ENCODE measurements around the gene TPPP3. TPM values are rescaled to one million over a fixed set of nuclear protein-coding genes. Genes with fewer than 3 reads are reported as not detected.
A peak's percentile ranks its signal among the peaks of the same experiment; 100 is the strongest.

TPPP3 gene
- total RNA-seq, 4 donors from 2014 or later, result 0.54 to 2.3 (median 1.5) TPM

DNA sequence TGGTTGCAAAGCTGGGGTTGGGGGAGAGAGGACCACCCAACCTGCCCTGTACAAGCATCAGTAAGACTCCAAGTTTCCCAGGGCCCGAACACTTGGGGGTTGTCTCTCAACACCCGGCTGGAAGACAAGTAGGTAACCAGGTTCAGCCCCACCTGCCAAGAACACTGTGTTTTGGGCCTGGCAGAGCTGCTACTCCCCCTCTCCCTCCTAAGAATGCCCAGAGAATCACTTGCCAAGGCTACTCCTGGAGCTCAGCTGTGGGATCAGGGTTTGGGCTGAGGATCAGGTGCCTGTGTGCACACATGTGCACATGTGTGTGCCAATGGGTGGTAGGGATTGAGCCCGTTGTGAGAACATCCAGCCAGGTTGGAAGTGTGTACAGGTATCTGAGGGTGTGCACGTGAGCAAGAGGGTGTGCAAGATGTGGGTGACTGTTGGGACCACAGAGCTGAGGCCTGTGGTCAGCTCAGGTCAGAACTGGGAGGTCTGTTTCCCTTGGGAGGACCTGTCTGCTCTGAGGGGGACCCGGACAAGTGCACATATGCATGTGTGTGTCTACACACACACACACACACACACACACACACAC, 39.9 kb upstream of the TPPP3 start:
- no peak for TF ChIP-seq POLR2A (IDR thresholded peaks at IDR 0.05)
- TF ChIP-seq, protein P1, sequence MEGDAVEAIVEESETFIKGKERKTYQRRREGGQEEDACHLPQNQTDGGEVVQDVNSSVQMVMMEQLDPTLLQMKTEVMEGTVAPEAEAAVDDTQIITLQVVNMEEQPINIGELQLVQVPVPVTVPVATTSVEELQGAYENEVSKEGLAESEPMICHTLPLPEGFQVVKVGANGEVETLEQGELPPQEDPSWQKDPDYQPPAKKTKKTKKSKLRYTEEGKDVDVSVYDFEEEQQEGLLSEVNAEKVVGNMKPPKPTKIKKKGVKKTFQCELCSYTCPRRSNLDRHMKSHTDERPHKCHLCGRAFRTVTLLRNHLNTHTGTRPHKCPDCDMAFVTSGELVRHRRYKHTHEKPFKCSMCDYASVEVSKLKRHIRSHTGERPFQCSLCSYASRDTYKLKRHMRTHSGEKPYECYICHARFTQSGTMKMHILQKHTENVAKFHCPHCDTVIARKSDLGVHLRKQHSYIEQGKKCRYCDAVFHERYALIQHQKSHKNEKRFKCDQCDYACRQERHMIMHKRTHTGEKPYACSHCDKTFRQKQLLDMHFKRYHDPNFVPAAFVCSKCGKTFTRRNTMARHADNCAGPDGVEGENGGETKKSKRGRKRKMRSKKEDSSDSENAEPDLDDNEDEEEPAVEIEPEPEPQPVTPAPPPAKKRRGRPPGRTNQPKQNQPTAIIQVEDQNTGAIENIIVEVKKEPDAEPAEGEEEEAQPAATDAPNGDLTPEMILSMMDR (IDR thresholded peaks at IDR 0.05), result no peak
- Histone ChIP-seq H3K27ac (peak overlapping the region; percentile 87 to 91 (median 90)), H3K27me3 (no peaks in the 10 kb centered on the region), H3K9me3 (no peaks in the 10 kb centered on the region), H3K4me1 (peaks cover 56 to 79% of the 10 kb centered on the region in 2 donors), H3K4me3 (replicated peaks in 1 of 3) (no peak overlapping the region), H3K36me3 (peaks cover 9 to 13% of the 10 kb centered on the region in 2 donors)
- DNase-seq, result peak; percentile 76 to 78
- intact Hi-C loops (cut with DNase I), result no loop called here
- 70 to 77% methylated on average over 5 of the region's 5 CpGs for WGBS, 2 donors

DNA sequence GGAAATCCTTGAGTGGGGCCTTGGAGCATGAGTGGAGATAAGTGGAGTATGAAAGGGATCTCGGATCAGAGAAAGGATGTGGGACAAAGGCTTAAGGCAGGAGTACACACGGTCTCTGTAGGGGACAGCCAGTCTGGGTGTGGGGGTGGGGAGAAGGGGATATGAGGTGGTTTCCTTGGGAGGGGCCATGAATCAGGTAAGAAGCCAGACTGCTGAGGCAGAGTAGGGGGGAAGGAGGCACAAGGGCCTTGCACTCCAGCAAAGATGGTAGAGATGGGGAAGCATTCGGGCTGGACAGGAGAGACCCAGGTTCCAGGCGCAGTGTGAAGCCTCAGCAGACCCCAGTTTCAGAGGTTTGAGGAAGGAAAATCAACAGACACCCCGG, 39.2 kb upstream of the TPPP3 start:
- intact Hi-C loops (cut with DNase I), result no loop called here
- H3K27ac ChIP-seq, result peak overlapping the region; percentile 87 to 91 (median 90)
- no peaks in the 10 kb centered on the region for H3K27me3 ChIP-seq
- H3K4me1 ChIP-seq, result peaks cover 56 to 86% of the 10 kb centered on the region in 2 donors
- no peak for TF ChIP-seq POLR2A (IDR thresholded peaks at IDR 0.05)
- TF ChIP-seq, protein P1 (IDR thresholded peaks at IDR 0.05), result no peak
- H3K9me3 ChIP-seq, result no peaks in the 10 kb centered on the region
- peaks cover 2 to 6% of the 10 kb centered on the region in 2 donors for H3K36me3 ChIP-seq
- no peak for DNase-seq
- 67 to 68% methylated on average over 4 to 5 of the region's 5 CpGs for WGBS, 2 donors
- no peak overlapping the region for H3K4me3 ChIP-seq (replicated peaks in 1 of 3)

DNA sequence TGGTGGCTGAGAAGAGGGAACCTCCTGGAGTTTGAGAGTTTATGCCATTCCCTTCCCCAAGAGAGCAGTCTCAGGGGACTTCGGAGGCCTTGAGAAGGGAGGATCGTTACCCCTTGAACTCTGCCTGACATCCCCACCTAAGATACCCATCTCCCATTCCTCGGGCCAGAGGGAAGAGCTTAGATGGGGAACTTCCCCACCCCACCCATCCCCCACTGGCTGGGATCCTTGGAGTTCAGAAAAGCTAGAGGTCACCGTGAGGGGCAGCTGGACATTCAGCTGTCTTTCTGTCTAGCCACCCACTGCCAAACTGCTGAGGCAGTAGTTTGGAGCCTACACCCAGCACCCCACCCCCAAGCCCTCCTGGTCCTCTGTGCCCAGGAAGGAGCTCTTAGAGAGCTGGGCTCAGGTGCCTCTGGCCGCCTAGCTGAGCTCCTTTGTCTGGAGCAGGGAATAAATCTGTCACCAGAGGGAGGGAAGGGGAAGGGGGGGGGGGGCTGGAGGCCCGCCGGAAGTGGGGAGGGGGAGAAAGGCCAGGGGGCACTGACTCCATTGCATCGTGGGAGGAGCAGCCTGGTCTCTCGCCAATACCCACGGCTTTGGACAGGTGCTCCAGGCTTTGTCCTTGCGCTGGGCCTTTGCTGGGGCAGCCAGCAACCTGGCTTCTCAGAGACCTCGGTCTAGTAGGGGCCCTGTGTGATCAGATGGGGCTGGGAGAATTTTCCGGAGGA, 38.6 kb upstream of the TPPP3 start:
- peak overlapping the region; percentile 87 to 91 (median 90) for H3K27ac ChIP-seq
- H3K9me3 ChIP-seq, result no peaks in the 10 kb centered on the region
- peaks cover 56 to 86% of the 10 kb centered on the region in 2 donors for H3K4me1 ChIP-seq
- no peak for DNase-seq
- H3K4me3 ChIP-seq (replicated peaks in 1 of 3), result peak overlapping the region in 1 of 3 donors; percentile 40
- TF ChIP-seq, protein P1 (IDR thresholded peaks at IDR 0.05), result no peak
- TF ChIP-seq POLR2A (IDR thresholded peaks at IDR 0.05), result no peak
- intact Hi-C loops (cut with DNase I), result no loop called here
- peaks cover 0 to 5% of the 10 kb centered on the region in 2 donors for H3K36me3 ChIP-seq
- H3K27me3 ChIP-seq, result no peaks in the 10 kb centered on the region
- whole genome bisulfite sequencing, 2 donors, result 38% methylated on average over 10 to 12 of the region's 13 CpGs

DNA sequence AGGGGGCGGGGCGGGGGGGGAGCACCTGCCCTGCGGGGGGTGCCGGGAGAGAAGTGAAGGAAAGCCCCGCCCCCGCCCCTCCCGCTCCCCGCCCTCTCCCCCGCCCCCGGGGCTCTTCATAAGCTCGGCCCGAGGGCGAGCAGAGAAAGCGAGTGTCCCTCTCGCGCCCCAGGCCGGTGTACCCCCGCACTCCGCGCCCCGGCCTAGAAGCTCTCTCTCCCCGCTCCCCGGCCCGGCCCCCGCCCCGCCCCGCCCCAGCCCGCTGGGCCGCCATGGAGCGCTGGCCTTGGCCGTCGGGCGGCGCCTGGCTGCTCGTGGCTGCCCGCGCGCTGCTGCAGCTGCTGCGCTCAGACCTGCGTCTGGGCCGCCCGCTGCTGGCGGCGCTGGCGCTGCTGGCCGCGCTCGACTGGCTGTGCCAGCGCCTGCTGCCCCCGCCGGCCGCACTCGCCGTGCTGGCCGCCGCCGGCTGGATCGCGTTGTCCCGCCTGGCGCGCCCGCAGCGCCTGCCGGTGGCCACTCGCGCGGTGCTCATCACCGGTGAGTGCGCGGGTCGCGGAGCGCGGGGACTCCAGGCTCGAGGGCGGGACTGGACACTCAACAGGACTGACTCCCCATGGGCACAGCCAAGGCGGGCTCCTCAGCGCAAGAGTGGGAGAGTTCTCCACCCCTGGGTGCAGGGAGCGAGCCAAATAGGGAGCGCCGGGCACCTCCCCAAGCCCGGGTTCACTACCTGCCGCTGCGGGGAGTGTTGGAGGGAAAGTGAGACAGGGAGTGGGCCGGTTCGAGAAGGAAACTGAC, 37.9 kb upstream of the TPPP3 start, which contains the start of gene HSD11B2:
Gene HSD11B2 (plus strand): TSS at position 145 of the 798 bp plus-strand sequence. CDS start 128 bp downstream, at position 273.
- intact Hi-C loops (cut with DNase I), result no loop called here
- H3K4me3 ChIP-seq (replicated peaks in 1 of 3), result peak within 1 kb of the TSS in 1 of 3 donors; percentile 40
- peak within 1 kb of the TSS; percentile 87 to 91 (median 90) for H3K27ac ChIP-seq
- TF ChIP-seq, protein P1 (IDR thresholded peaks at IDR 0.05), result peak in 1 of 6 experiments; percentile 35
- TF ChIP-seq POLR2A (IDR thresholded peaks at IDR 0.05), result peak in 1 of 2 donors; percentile 64
- WGBS, 2 donors, result 2 to 3% methylated on average over 9 to 18 of the region's 87 CpGs
- H3K4me1 ChIP-seq, result peaks cover 56 to 81% of the 10 kb centered on the region in 2 donors
- H3K36me3 ChIP-seq, result no peaks in the 10 kb centered on the region
- DNase-seq, result peak; percentile 79 to 82
- no peaks in the 10 kb centered on the region for H3K9me3 ChIP-seq
- no peaks in the 10 kb centered on the region for H3K27me3 ChIP-seq

All from thyroid gland (tissue), 4 donors.